ENCODE measurements around the gene LTBP2.

Gene LTBP2

GRCh38 chr14:74569806-74570591 is 42.0 kb downstream of the LTBP2 start:
- DNase-seq: no peak

GRCh38 chr14:74569387-74569786 is 42.6 kb downstream of the LTBP2 start:
- DNase-seq: no peak

- no peak for DNase-seq
Measured at GRCh38 chr14:74568911-74569310, 43.1 kb downstream of the LTBP2 start.

GRCh38 chr14:74568380-74568649 is 43.7 kb downstream of the LTBP2 start:
- DNase-seq: no peak

- no peak for DNase-seq
Measured at GRCh38 chr14:74567646-74568379, 44.2 kb downstream of the LTBP2 start.

- no peak for DNase-seq
Measured at GRCh38 chr14:74567219-74567618, 44.8 kb downstream of the LTBP2 start.

GRCh38 chr14:74566174-74567141 is 45.6 kb downstream of the LTBP2 start:
- DNase-seq: no peak

GRCh38 chr14:74563586-74564159 is 48.4 kb downstream of the LTBP2 start:
- no peak for DNase-seq

GRCh38 chr14:74563233-74563585 is 48.8 kb downstream of the LTBP2 start:
- no peak for DNase-seq

- no peak for DNase-seq
Measured at GRCh38 chr14:74562515-74563232, 49.4 kb downstream of the LTBP2 start.

GRCh38 chr14:74558655-74559054 is 53.4 kb downstream of the LTBP2 start:
- no peak for DNase-seq

- DNase-seq: no peak
Measured at GRCh38 chr14:74557691-74558090, 54.3 kb downstream of the LTBP2 start.

- DNase-seq: no peak
Measured at GRCh38 chr14:74555476-74556050, 56.5 kb downstream of the LTBP2 start.

GRCh38 chr14:74554742-74555362 is 57.2 kb downstream of the LTBP2 start:
- DNase-seq: no peak

- DNase-seq: peak; percentile 76
Measured at GRCh38 chr14:74552623-74553022, 59.4 kb downstream of the LTBP2 start.

- peak; percentile 82 for DNase-seq
Measured at GRCh38 chr14:74551431-74552371, 60.3 kb downstream of the LTBP2 start.

GRCh38 chr14:74551001-74551400 is 61.0 kb downstream of the LTBP2 start:
- no peak for DNase-seq

GRCh38 chr14:74550071-74550470 is 62.0 kb downstream of the LTBP2 start:
- DNase-seq: no peak

- no peak for DNase-seq
Measured at GRCh38 chr14:74549588-74549987, 62.4 kb downstream of the LTBP2 start.

- DNase-seq: peak; percentile 77
Measured at GRCh38 chr14:74548881-74549280, 63.2 kb downstream of the LTBP2 start.
